GM23338 (cell line): Measurements from ENCODE around the gene MT1A. TPM values are rescaled to one million over a fixed set of nuclear protein-coding genes. Genes with fewer than 3 reads are reported as not detected.

Source experiments
- ATAC-seq: fragments of 200-7000 bp; cut with Tn5 transposase; 3 replicates; pipeline ENCODE4 v1.9.1; 2020
- DNase-seq: peaks from one replicate; pipeline ENCODE4 v3.0.0-alpha.2; 2015; ENCODE audit warnings: low spot score
- H2AFZ ChIP-seq: fragments of 200-600 bp; sonication (generic); 2 replicates; pipeline ENCODE4 v1.8.0; 2016; ENCODE audit warnings: antibody characterized with exemption, mild to moderate bottlenecking, moderate library complexity
- H3F3A ChIP-seq: fragments of 200-600 bp; sonication (generic); replicated peaks from 2 replicates; pipeline ENCODE4 v1.8.0; 2017; ENCODE audit warnings: antibody characterized with exemption, mixed run types, low read depth
- H3K27ac ChIP-seq: fragments of 200-600 bp; sonication (generic); 2 replicates; pipeline ENCODE4 v1.6.1; 2016; ENCODE audit warnings: low read depth
- H3K27me3 ChIP-seq: fragments of 200-600 bp; sonication (generic); 2 replicates; pipeline ENCODE4 v1.8.0; 2016; ENCODE audit warnings: mild to moderate bottlenecking, mixed run types, moderate library complexity; ENCODE audit not compliant: insufficient read depth
- H3K36me3 ChIP-seq: fragments of 200-600 bp; sonication (generic); 2 replicates; pipeline ENCODE4 v1.8.0; 2016; ENCODE audit warnings: mild to moderate bottlenecking; ENCODE audit not compliant: insufficient read depth
- H3K4me1 ChIP-seq: fragments of 200-600 bp; sonication (generic); 2 replicates; pipeline ENCODE4 v1.8.0; 2016; ENCODE audit warnings: mild to moderate bottlenecking, moderate library complexity; ENCODE audit not compliant: insufficient read depth
- H3K4me2 ChIP-seq: fragments of 200-600 bp; sonication (generic); 2 replicates; pipeline ENCODE4 v1.7.1; 2017; ENCODE audit warnings: mixed run types
- H3K4me3 ChIP-seq: fragments of 200-600 bp; sonication (generic); 2 replicates; pipeline ENCODE4 v1.6.1; 2016; ENCODE audit warnings: mixed run types
- H3K79me2 ChIP-seq: fragments of 200-600 bp; sonication (generic); replicated peaks from 2 replicates; pipeline ENCODE4 v1.8.0; 2017; ENCODE audit warnings: mild to moderate bottlenecking; ENCODE audit not compliant: insufficient read depth
- H3K9me2 ChIP-seq: fragments of 200-600 bp; sonication (generic); 2 replicates; pipeline ENCODE4 v1.8.0; 2017; ENCODE audit not compliant: insufficient read depth
- H4K20me1 ChIP-seq: fragments of 200-600 bp; sonication (generic); replicated peaks from 2 replicates; pipeline ENCODE4 v1.8.0; 2017; ENCODE audit warnings: mild to moderate bottlenecking; ENCODE audit not compliant: insufficient read depth
- H3K27ac Mint-ChIP-seq: 2 replicates; pipeline ENCODE4 v1.8.0; 2020; ENCODE audit warnings: inconsistent platforms, mild to moderate bottlenecking, moderate library complexity, mixed read lengths
- H3K27me3 Mint-ChIP-seq: 3 replicates; pipeline ENCODE4 v1.8.0; 2022; ENCODE audit warnings: low read depth, mild to moderate bottlenecking, moderate library complexity, mixed read lengths, inconsistent platforms; ENCODE audit not compliant: insufficient read depth, poor library complexity
- H3K36me3 Mint-ChIP-seq: 3 replicates; pipeline ENCODE4 v1.8.0; 2021; ENCODE audit warnings: low read depth, mild to moderate bottlenecking, inconsistent platforms, moderate library complexity, mixed read lengths
- H3K4me1 Mint-ChIP-seq: 3 replicates; pipeline ENCODE4 v1.8.0; 2020; ENCODE audit warnings: mild to moderate bottlenecking, inconsistent platforms, mixed read lengths
- H3K4me3 Mint-ChIP-seq: 3 replicates; pipeline ENCODE4 v1.8.0; 2021; ENCODE audit warnings: moderate library complexity, mild to moderate bottlenecking, inconsistent platforms, mixed read lengths
- H3K9me3 Mint-ChIP-seq: 3 replicates; pipeline ENCODE4 v1.8.0; 2020; ENCODE audit warnings: moderate library complexity, mild to moderate bottlenecking, inconsistent platforms, mixed read lengths
- CREB1 ChIP-seq: fragments of 250-450 bp; sonication (Bioruptor Pico); IDR thresholded peaks from 2 replicates; pipeline ENCODE4 v1.5.0; 2020; ENCODE audit warnings: low read depth, mild to moderate bottlenecking, moderate library complexity
- CTCF ChIP-seq, 2 experiments: fragments of 200-600 bp in 1 of 2; sonication (generic) in 1 of 2; conservative IDR thresholded peaks; 2 replicates each; pipeline versions ENCODE4 v1.5.1 to v1.6.1; 2016 to 2017; ENCODE audit warnings: antibody characterized with exemption in 2 of 2, low read depth in 2 of 2, mild to moderate bottlenecking in 2 of 2, moderate library complexity in 1 of 2
- ETS1 ChIP-seq: IDR thresholded peaks from 2 replicates; pipeline ENCODE4 v1.6.1; 2016; ENCODE audit warnings: antibody characterized with exemption
- EZH2 ChIP-seq: fragments of 200-600 bp; sonication (generic); IDR thresholded peaks from one replicate; pipeline ENCODE4 v1.8.0; 2017; ENCODE audit warnings: antibody characterized with exemption, mild to moderate bottlenecking, low read depth; ENCODE audit not compliant: unreplicated experiment
- EZH2phosphoT487 ChIP-seq: fragments of 200-600 bp; sonication (generic); IDR thresholded peaks from one replicate; pipeline ENCODE4 v1.8.1; 2018; ENCODE audit warnings: antibody characterized with exemption; ENCODE audit not compliant: unreplicated experiment
- JUNB ChIP-seq: IDR thresholded peaks from one replicate; pipeline ENCODE4 v1.6.1; 2016; ENCODE audit warnings: antibody characterized with exemption; ENCODE audit not compliant: unreplicated experiment
- NANOG ChIP-seq: IDR thresholded peaks from 2 replicates; pipeline ENCODE4 v1.6.1; 2016; ENCODE audit warnings: antibody characterized with exemption, borderline replicate concordance
- POLR2AphosphoS5 ChIP-seq: IDR thresholded peaks from 2 replicates; pipeline ENCODE4 v1.6.1; 2016; ENCODE audit warnings: antibody characterized with exemption, low read depth
- REST ChIP-seq: IDR thresholded peaks from one replicate; pipeline ENCODE4 v1.6.1; 2018; ENCODE audit warnings: antibody characterized with exemption; ENCODE audit not compliant: unreplicated experiment
- STAT1 ChIP-seq: IDR thresholded peaks from one replicate; pipeline ENCODE4 v1.6.1; 2016; ENCODE audit warnings: antibody characterized with exemption; ENCODE audit not compliant: unreplicated experiment
- ZNF114 ChIP-seq: fragments of 250-450 bp; sonication (Bioruptor Pico); IDR thresholded peaks from 2 replicates; pipeline ENCODE4 v1.5.0; 2020; ENCODE audit warnings: mild to moderate bottlenecking, moderate library complexity
- ZNF331 ChIP-seq: fragments of 250-450 bp; sonication (Bioruptor Pico); IDR thresholded peaks from 2 replicates; pipeline ENCODE4 v1.5.0; 2020; ENCODE audit warnings: low read depth, mild to moderate bottlenecking, moderate library complexity
- ZNF462 ChIP-seq: fragments of 250-450 bp; sonication (Bioruptor Pico); IDR thresholded peaks from 2 replicates; pipeline ENCODE4 v1.5.0; 2020; ENCODE audit warnings: mild to moderate bottlenecking, moderate library complexity
- polyA plus RNA-seq: library from polyadenylated mRNA; unstranded; fragments of >200 nt; fragmentation: Nextera tagmentation; extraction: Ambion mirVana; gene quantifications from 2 replicates; pipeline ENCODE4 v1.2.1, GENCODE V29; 2016
- total RNA-seq: library from RNA; depleted of rRNA; stranded (reverse); fragments of >200 nt; shearing (Covaris generic); gene quantifications from 2 replicates; pipeline ENCODE4 v1.2.3, GENCODE V29; 2014

MT1A gene
- total and polyA plus RNA-seq, 2 experiments from 2014 or later: 2.5 TPM; not detected in 1

- Mint-ChIP-seq H3K4me1 (peaks cover 43% of the 10 kb centered on the region), H3K36me3 (no peaks in the 10 kb centered on the region; the same call in 2 of the 3 replicates), H3K4me3 (no peak overlapping the region), H3K9me3 (no peaks in the 10 kb centered on the region; the same call in 2 of the 3 replicates), H3K27me3 (peaks cover 99% of the 10 kb centered on the region), H3K27ac (no peak overlapping the region)
- no peaks in the 10 kb centered on the region; the same call in 1 of the 2 replicates for H4K20me1 ChIP-seq
- H3K27ac ChIP-seq: no peak overlapping the region
- ATAC-seq (no peak), DNase-seq (no peak)
- TF ChIP-seq NANOG: no peak
- TF ChIP-seq ZNF114 (CRISPR knock-in tag): no peak
- TF ChIP-seq ZNF462 (CRISPR knock-in tag): no peak
- TF ChIP-seq CTCF (conservative IDR thresholded peaks at IDR 0.05; ENCODE audit: low read depth in 2 of 2): no peak
- no peak for TF ChIP-seq ZNF331 (CRISPR knock-in tag)
- no peak for TF ChIP-seq JUNB
- no peak for TF ChIP-seq EZH2
- no peak for TF ChIP-seq ETS1
- no peak for TF ChIP-seq STAT1
- no peak for TF ChIP-seq REST
- TF ChIP-seq EZH2phosphoT487: no peak
- no peak for TF ChIP-seq POLR2AphosphoS5
- no peak for TF ChIP-seq CREB1 (CRISPR knock-in tag)
- no peaks in the 10 kb centered on the region; the same call in 1 of the 2 replicates for H3K36me3 ChIP-seq
- peaks cover 100% of the 10 kb centered on the region for H3K27me3 ChIP-seq
- H3K9me2 ChIP-seq: no peaks in the 10 kb centered on the region
- H3K4me2 ChIP-seq: no peak overlapping the region
- peaks cover 17% of the 10 kb centered on the region; the same call in 1 of the 2 replicates for H3K4me1 ChIP-seq
- H3F3A ChIP-seq: peaks cover 13% of the 10 kb centered on the region; the same call in 1 of the 2 replicates
- H3K79me2 ChIP-seq: no peaks in the 10 kb centered on the region
- no peak overlapping the region for H3K4me3 ChIP-seq
- H2AFZ ChIP-seq: no peak overlapping the region
These were observed 1.6 kb downstream of the MT1A start for GRCh38 chr16:56640076-56640475.
